Activated T-cell treated with anti-CD3 and anti-CD28 coated beads for 4 hours (primary cell): ENCODE data around the gene MPV17L.
"Not testable (repeated sequence)": the region's sequence is repeated elsewhere in the genome, so short reads cannot be mapped to it uniquely, and the experiment has no call there.

ENCODE experiments used
- DNase-seq: peaks from one replicate; pipeline ENCODE4 v3.0.0-alpha.2; 2020

MPV17L gene

GRCh38 chr16:15453296-15453695 is 57.7 kb downstream of the MPV17L start:
- DNase-seq: not testable (repeated sequence)

GRCh38 chr16:15454933-15455332 is 59.4 kb downstream of the MPV17L start:
- not testable (repeated sequence) for DNase-seq

DNA sequence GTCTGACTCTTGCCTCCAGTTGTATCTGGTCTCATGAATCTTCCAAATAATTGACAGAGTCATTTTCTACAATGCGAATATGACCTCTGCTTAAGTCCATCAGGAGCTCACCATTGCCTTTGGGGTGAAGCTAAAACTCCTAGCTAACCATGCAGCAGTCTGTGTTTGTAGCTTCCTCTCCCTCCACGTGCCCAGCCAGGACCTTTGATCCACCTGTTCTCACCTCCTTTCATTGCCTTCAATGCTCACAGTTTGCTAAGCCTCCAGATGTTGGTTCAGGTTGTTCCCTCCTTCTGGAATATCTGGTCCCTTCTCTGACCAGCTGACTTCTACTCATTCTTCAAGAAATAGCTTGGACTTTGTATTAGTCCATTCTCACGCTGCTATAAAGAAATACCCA is 61.8 kb downstream of the MPV17L start:
- no peak for DNase-seq

- DNase-seq: no peak
Measured at GRCh38 chr16:15457958-15458357, 62.4 kb downstream of the MPV17L start.

DNA sequence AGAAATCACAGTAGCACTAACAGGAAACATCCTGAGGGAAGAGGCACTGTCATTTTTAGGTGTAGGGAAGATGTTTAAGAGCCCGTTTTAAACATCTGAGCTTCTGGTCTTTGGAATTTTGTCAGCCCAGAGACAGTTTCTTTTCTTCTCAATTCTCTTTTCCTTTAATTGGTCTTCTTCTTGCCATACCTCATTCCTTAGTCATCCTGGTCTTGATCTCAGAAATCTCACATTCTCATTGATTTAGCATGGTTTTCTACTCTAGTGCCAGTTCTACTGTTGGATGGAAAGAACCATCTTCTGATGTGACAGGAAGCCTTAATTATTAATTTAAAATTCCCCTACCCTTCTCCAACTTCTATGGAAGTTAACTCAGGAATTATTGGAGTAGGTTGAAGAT is 64.2 kb downstream of the MPV17L start:
- no peak for DNase-seq

- DNase-seq: no peak
Measured at GRCh38 chr16:15460601-15461000, 65.0 kb downstream of the MPV17L start.

GRCh38 chr16:15461376-15461775 is 65.8 kb downstream of the MPV17L start:
- no peak for DNase-seq
